Panc1 (cell line): ENCODE results near the gene NINL. TPM values are rescaled to one million over a fixed set of nuclear protein-coding genes. Genes with fewer than 3 reads are reported as not detected.

ENCODE experiments used
- ATAC-seq: fragments of 200-7000 bp; cut with Tn5 transposase; 2 replicates; pipeline ENCODE4 v1.9.1; 2020; ENCODE audit warnings: mild to moderate bottlenecking, moderate library complexity
- BruUV-seq: library from RNA; stranded (reverse); fragments of 400-500 nt; replicated peaks from 2 replicates; lab custom pipeline; 2021; lab: Mats Ljungman, UMichigan
- CTCF ChIA-PET: fragments of 300-600 bp; sonication (Branson Sonifier 250); formaldehyde crosslinking; loops from one replicate; lab custom pipeline; 2022; ENCODE audit warnings: antibody characterized with exemption; lab: Charles Lee
- POLR2A ChIA-PET: fragments of 300-600 bp; sonication (Branson Sonifier 250); formaldehyde crosslinking; loops from one replicate; lab custom pipeline; 2022; ENCODE audit warnings: antibody characterized with exemption; lab: Charles Lee
- DNase-seq: peaks from one replicate; pipeline ENCODE4 v3.0.0-alpha.2; 2010; ENCODE audit warnings: low read depth, low spot score
- H3K27ac ChIP-seq: 2 replicates; pipeline ENCODE4 v1.5.1; 2011; ENCODE audit warnings: mild to moderate bottlenecking, low read length, inconsistent platforms
- H3K27me3 ChIP-seq: fragments of 200-500 bp; sonication (Bioruptor generic); 2 replicates; pipeline ENCODE4 v1.6.0; 2014; ENCODE audit warnings: low read length, inconsistent platforms; ENCODE audit not compliant: control insufficient read depth, insufficient read depth
- H3K36me3 ChIP-seq: fragments of 200-500 bp; sonication (Bioruptor generic); 2 replicates; pipeline ENCODE4 v1.5.1; 2014; ENCODE audit warnings: inconsistent platforms, mild to moderate bottlenecking, low read length, moderate library complexity; ENCODE audit not compliant: control insufficient read depth, insufficient read depth
- H3K4me1 ChIP-seq: 2 replicates; pipeline ENCODE4 v1.5.1; 2011; ENCODE audit warnings: inconsistent platforms, mild to moderate bottlenecking, low read length, moderate library complexity; ENCODE audit not compliant: control insufficient read depth, insufficient read depth
- H3K4me3 ChIP-seq, 2 experiments: 2 replicates each; pipeline ENCODE4 v1.5.1; 2011 to 2012; ENCODE audit warnings: low read depth in 2 of 2, low read length in 2 of 2, mild to moderate bottlenecking in 2 of 2, inconsistent platforms in 1 of 2, moderate library complexity in 1 of 2
- H3K9me3 ChIP-seq: fragments of 200-500 bp; sonication (Bioruptor generic); 2 replicates; pipeline ENCODE4 v1.5.1; 2014; ENCODE audit warnings: low read depth, mild to moderate bottlenecking, inconsistent platforms, low read length, moderate library complexity; ENCODE audit not compliant: control insufficient read depth, insufficient read depth
- CTCF ChIP-seq: fragments of 450-650 bp; IDR thresholded peaks from 2 replicates; pipeline ENCODE4 v1.5.1; 2017; ENCODE audit warnings: mild to moderate bottlenecking
- POLR2AphosphoS5 ChIP-seq: IDR thresholded peaks from 2 replicates; pipeline ENCODE4 v1.6.1; 2012; ENCODE audit warnings: mild to moderate bottlenecking, low read depth, low read length, moderate library complexity
- REST ChIP-seq, 2 experiments: IDR thresholded peaks; 2 replicates each; pipeline ENCODE4 v1.6.1; 2011 to 2012; ENCODE audit warnings: low read depth in 2 of 2, control low read depth in 1 of 2, low read length in 1 of 2, mild to moderate bottlenecking in 1 of 2, moderate library complexity in 1 of 2; ENCODE audit not compliant: insufficient read depth in 1 of 2
- SIN3A ChIP-seq: IDR thresholded peaks from 2 replicates; pipeline ENCODE4 v1.6.1; 2012; ENCODE audit warnings: low read depth, mild to moderate bottlenecking, low read length, moderate library complexity, borderline replicate concordance; ENCODE audit not compliant: insufficient read depth
- TCF7L2 ChIP-seq: IDR thresholded peaks from 2 replicates; pipeline ENCODE4 v1.6.1; 2011; ENCODE audit warnings: mild to moderate bottlenecking, low read depth, low read length, inconsistent platforms
- in situ Hi-C: cut with HindIII; loops from 2 replicates; pipeline ENCODE4 v1.10.0; 2016; ENCODE audit warnings: low sequenced_read_pairs, low pct_unique_long_range_greater_than_20kb
- intact Hi-C: fragments of 100-400 bp; cut with micrococcal nuclease; formaldehyde crosslinking; loops from one replicate; pipeline ENCODE4 v1.10.0; 2022; ENCODE audit not compliant: unreplicated experiment
- total RNA-seq: library from RNA; stranded (reverse); gene quantifications from one replicate; pipeline ENCODE4 v1.2.1, GENCODE V29; 2021; ENCODE audit not compliant: unreplicated experiment

NINL gene
- total RNA-seq, 1 experiment from 2014 or later = 25.0 TPM

- DNase-seq (no peak), ATAC-seq (no peak)
- in situ Hi-C loops = no loop called here
- no peaks in the 10 kb centered on the region for H3K9me3 ChIP-seq
- no peaks in the 10 kb centered on the region for H3K4me1 ChIP-seq
- TF ChIP-seq CTCF (no peak), REST (IDR thresholded peaks at IDR 0.05; ENCODE audit: insufficient read depth in 1 of 2, low read depth in 2 of 2, low read length in 1 of 2) (no peak), TCF7L2 (no peak), SIN3A (no peak), POLR2AphosphoS5 (no peak)
- H3K27me3 ChIP-seq = no peaks in the 10 kb centered on the region
- no peak overlapping the region for H3K4me3 ChIP-seq
- no peak overlapping the region for H3K27ac ChIP-seq
- intact Hi-C loops = no loop called here
- H3K36me3 ChIP-seq = no peaks in the 10 kb centered on the region
- ChIA-PET POLR2A (interaction anchor here (0.5 kb wide), 1 partner anchor 150 kb away, joined by 4 read pairs; no protein-coding TSS in a partner anchor), CTCF (no interaction called here)
- BruUV-seq = no TSS peak
Observed at GRCh38 chr20:25535762-25536161, 49.6 kb downstream of the NINL start.

GRCh38 chr20:25534845-25535244, 50.5 kb downstream of the NINL start:
- in situ Hi-C loops = no loop called here
- ATAC-seq = no peak
- Histone ChIP-seq H3K4me3 (no peak overlapping the region), H3K4me1 (no peaks in the 10 kb centered on the region), H3K27me3 (no peaks in the 10 kb centered on the region), H3K9me3 (no peaks in the 10 kb centered on the region), H3K27ac (no peak overlapping the region), H3K36me3 (no peaks in the 10 kb centered on the region)
- CTCF ChIA-PET = no interaction called here
- TF ChIP-seq TCF7L2 = no peak
- intact Hi-C loops = no loop called here
- BruUV-seq = no TSS peak
- POLR2A ChIA-PET = no interaction called here
- DNase-seq = no peak

GRCh38 chr20:25533920-25534700, 51.2 kb downstream of the NINL start:
- ChIA-PET POLR2A (no interaction called here), CTCF (no interaction called here)
- DNase-seq (no peak), ATAC-seq (no peak)
- no peaks in the 10 kb centered on the region for H3K4me1 ChIP-seq
- H3K27ac ChIP-seq = no peak overlapping the region
- in situ Hi-C loops (no loop called here), intact Hi-C loops (no loop called here)
- no TSS peak for BruUV-seq
- no peak for TF ChIP-seq TCF7L2
- no peak for TF ChIP-seq SIN3A
- no peak for TF ChIP-seq CTCF
- TF ChIP-seq POLR2AphosphoS5 = no peak
- TF ChIP-seq REST (IDR thresholded peaks at IDR 0.05; ENCODE audit: insufficient read depth in 1 of 2, low read depth in 2 of 2, low read length in 1 of 2) = no peak
- no peaks in the 10 kb centered on the region for H3K27me3 ChIP-seq
- H3K9me3 ChIP-seq = no peaks in the 10 kb centered on the region
- H3K36me3 ChIP-seq = no peaks in the 10 kb centered on the region
- no peak overlapping the region for H3K4me3 ChIP-seq
